GM21447 (cell line): ENCODE results near the gene HOOK1.
"Not testable (repeated sequence)": the region's sequence is repeated elsewhere in the genome, so short reads cannot be mapped to it uniquely, and the experiment has no call there.

ENCODE experiments used
- ATAC-seq: cut with Tn5 transposase; IDR thresholded peaks from one replicate; pipeline ENCODE4 v1.9.1; 2021; ENCODE audit not compliant: unreplicated experiment

The HOOK1 gene

GRCh38 chr1:59880735-59881134 lies 66.0 kb downstream of the HOOK1 start:
- ATAC-seq: no peak

GRCh38 chr1:59885160-59885832 lies 70.5 kb downstream of the HOOK1 start:
- no peak for ATAC-seq

GRCh38 chr1:59892841-59893811 lies 78.4 kb downstream of the HOOK1 start:
- no peak for ATAC-seq

DNA sequence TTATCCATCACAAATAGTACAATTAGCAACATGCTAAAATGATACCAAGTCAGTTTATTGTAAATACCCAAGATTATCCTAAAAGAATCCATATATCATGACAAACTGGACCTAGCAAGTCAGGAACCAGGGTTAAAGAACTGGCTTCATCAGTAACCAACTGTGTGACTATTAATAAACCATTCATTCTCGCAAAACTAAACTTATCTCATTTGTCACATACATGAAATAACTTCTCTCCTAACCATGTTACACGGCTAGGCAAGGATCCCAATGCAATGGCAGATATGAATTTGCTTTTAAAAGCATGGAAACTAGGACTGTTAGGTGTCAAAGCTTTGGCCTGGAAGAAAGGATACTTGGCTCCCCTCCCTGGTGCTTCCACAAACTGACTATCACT lies 82.4 kb downstream of the HOOK1 start:
- ATAC-seq: no peak

DNA sequence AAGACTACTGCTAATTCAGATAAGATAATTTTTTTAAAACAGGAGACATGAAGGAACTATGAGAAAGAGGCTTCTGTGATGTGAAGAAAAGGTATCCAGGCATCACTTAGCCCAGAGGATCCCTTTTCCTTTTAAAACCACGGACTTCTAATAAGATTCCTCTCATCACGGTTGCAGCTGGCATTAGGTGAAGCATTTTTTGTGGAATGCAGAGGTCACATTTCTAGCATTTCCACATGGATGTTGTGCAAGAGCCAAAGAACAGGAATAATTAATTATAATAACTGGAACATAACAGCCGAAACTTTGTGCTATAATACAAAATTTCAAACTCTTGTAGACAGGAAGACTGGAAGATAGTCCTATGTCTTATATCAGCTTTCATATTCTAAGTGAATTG lies 84.2 kb downstream of the HOOK1 start:
- ATAC-seq: no peak

GRCh38 chr1:59900640-59901039 lies 85.9 kb downstream of the HOOK1 start:
- ATAC-seq: no peak

GRCh38 chr1:59901770-59902388 lies 87.1 kb downstream of the HOOK1 start:
- ATAC-seq: no peak

- no peak for ATAC-seq
These were observed 88.5 kb downstream of the HOOK1 start for GRCh38 chr1:59903141-59903754.

- no peak for ATAC-seq
These were observed 92.2 kb downstream of the HOOK1 start for GRCh38 chr1:59906931-59907330.

- no peak for ATAC-seq
These were observed 93.3 kb downstream of the HOOK1 start for GRCh38 chr1:59908084-59908483.

GRCh38 chr1:59908682-59909081 lies 93.9 kb downstream of the HOOK1 start:
- ATAC-seq: no peak

DNA sequence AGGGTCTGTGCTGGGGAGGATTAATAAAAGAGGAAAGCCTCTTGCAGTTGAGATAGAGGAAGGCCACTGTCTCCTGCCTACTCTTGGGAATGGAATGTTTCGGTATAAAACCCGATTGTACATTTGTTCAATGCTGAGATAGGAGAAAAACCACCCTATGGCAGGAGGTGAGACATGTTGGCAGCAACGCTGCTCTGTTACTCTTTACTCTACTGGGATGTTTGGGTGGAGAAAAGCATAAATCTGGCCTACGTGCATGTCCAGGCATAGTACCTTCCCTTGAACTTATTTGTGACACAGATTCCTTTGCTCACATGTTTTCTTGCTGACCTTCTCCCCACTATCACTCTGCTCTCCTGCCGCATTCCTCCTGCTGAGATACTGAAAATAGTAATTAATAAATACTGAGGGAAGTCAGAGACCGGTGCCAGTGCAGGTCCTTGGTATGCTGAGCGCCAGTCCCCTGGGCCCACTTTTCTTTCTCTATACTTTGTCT lies 100.1 kb downstream of the HOOK1 start:
- ATAC-seq: not testable (repeated sequence)

GRCh38 chr1:59915516-59915915 lies 100.8 kb downstream of the HOOK1 start:
- ATAC-seq: no peak

DNA sequence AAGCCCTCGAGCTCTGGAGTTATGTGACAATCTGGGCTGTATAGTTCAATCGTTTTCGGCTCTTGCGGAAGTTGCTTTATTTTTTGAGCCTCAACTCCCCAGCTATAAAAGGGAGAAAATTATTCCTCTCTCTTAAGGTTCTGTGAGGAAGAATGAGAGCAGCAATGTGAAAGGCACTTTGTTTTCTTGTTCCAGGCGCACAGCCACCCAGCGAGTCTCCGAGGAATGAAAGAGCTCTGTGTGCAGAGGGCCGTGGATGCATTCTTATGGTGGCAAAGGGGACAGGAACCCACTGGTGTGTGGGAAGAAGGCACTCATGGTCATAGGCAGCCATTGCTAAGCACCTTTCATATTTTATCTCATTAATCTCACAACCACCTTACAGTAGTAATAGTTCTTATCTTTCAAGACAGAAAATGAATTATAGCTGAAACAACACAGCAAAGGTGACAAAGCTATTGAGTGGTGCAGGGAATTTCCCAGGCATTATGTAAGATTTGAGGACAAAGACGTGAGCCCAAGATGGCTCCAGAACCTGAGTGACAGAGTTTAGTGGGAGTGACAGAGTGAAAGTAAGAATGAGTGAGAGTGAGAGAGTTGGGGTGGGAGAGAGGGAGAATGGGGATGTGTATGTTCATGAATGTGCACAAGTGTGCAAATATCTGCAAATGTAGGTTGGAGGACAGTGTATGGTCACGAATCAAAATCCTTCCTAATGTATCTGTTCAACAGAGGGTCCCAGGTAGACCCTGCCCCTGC lies 102.5 kb downstream of the HOOK1 start:
- no peak for ATAC-seq

DNA sequence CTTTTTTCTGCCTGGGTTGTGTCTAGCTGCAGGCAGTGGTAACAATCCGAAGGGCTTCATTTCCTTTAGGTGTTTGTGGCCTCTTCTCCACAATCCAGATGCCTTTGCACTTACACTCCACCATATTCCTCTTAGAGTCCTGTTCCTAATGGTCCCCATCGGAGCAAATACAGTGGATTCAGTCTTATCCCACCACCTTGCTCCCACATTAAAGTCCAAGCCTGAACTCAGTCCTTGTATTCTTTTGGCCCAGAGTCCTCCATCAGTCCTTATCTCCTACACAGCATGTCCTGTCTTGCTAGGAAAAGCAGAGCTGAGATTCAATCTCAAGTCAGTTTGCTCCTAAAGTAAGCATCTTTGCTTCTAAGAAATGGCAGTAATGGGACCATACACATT lies 103.0 kb downstream of the HOOK1 start:
- no peak for ATAC-seq

- no peak for ATAC-seq
These were observed 105.0 kb downstream of the HOOK1 start for GRCh38 chr1:59919746-59920145.

- ATAC-seq: not testable (repeated sequence)
These were observed 106.6 kb downstream of the HOOK1 start for GRCh38 chr1:59921258-59921899.

DNA sequence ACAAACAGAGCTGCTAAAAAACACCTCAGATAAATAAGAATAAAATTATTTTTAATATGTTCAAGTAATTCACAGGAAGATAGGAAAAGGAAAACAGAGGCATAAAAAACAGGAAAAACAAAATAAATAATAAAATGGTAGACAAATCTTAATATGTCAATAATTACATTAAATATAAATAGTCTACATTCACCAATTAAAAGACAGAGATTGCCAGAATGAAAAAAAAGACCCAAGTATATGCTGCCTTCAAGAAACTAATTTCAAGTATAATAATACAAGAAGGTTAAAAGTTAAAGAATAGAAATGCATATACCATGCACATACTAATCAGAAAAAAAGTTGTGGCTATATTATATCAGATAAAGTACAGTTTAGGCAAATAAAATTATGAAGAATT lies 109.9 kb downstream of the HOOK1 start:
- ATAC-seq: no peak
